ENCODE results near the gene LINC01488.

Gene LINC01488

DNA sequence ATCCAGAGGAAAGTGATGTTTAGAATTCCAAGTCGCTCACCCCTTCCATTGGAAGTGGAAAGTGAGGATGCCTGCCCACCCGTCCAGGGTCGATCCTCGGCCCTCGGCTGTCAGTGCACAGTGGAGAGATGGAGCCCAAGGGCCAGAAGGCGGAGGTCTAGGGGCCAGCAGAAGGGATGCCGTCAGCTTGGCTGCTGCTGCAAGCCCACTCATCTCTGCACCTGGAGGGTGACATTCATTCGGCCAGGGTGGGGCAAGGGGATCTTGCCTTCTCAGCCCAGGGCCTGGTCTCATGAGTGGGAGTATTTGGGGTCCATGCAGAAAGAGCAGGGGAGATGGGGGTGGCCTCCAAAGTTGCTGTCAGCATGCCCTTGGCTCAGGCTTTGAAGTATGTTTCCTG is 30.7 kb downstream of the LINC01488 start:
- Mint-ChIP-seq H3K9me3 (peaks cover 12% of the 10 kb centered on the region), H3K27me3 (peaks cover 33% of the 10 kb centered on the region)

DNA sequence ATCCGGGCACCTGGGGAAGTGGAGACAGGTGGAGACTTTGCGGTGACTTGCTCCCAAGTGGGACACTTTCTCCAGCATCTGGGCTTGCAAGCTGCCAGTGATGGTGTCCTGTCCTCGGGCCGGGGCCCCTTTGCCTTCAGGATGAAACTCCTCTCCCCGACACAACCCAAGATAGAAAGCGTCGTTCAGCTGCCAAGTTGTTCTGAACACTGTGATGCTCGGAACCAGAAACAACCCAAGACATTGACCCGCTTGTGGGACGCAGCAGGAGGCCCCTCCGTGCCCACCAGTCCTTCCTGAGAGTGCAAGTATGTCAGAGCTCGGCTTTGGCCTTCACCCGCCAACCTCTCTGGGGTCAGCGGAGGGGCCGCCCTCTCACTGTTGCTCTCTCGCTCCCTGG is 31.3 kb downstream of the LINC01488 start:
- H3K4me1 Mint-ChIP-seq = peaks cover 16% of the 10 kb centered on the region
- peaks cover 11% of the 10 kb centered on the region for H3K36me3 Mint-ChIP-seq
- peaks cover 27% of the 10 kb centered on the region for H3K27me3 Mint-ChIP-seq
- no peak overlapping the region for H3K27ac Mint-ChIP-seq
- H3K4me3 Mint-ChIP-seq = no peak overlapping the region
- H3K9me3 Mint-ChIP-seq = peaks cover 15% of the 10 kb centered on the region
- ATAC-seq = no peak

More for the DNA sequence above, 30.7 kb downstream of the LINC01488 start:
- Mint-ChIP-seq H3K4me3 (no peak overlapping the region), H3K27ac (no peak overlapping the region), H3K36me3 (peaks cover 9% of the 10 kb centered on the region), H3K4me1 (peaks cover 14% of the 10 kb centered on the region)
- no peak for ATAC-seq

DNA sequence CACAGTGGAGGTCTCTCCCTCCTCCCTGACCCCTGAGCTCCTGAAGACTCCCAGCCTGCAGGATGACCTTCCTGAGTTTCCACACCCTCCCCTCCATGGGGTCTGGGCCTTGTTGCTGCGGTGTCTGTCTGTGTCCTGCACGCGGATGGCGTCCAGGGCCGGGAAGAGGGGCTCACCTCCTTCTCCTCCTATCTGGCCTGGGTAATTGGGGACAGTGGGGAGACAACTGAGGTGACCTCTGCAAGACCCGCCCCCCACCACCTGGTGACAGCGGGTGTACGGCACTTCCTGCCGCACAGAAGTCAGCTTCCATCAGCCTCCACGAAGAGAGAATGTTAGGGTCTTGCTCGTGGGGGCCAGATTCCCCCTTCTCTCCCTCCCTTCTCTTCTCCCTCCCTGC is 31.7 kb downstream of the LINC01488 start:
- Mint-ChIP-seq H3K27me3 (peaks cover 27% of the 10 kb centered on the region), H3K27ac (no peak overlapping the region), H3K36me3 (peaks cover 11% of the 10 kb centered on the region), H3K4me3 (no peak overlapping the region), H3K4me1 (peaks cover 16% of the 10 kb centered on the region), H3K9me3 (peaks cover 17% of the 10 kb centered on the region)
- ATAC-seq = no peak

DNA sequence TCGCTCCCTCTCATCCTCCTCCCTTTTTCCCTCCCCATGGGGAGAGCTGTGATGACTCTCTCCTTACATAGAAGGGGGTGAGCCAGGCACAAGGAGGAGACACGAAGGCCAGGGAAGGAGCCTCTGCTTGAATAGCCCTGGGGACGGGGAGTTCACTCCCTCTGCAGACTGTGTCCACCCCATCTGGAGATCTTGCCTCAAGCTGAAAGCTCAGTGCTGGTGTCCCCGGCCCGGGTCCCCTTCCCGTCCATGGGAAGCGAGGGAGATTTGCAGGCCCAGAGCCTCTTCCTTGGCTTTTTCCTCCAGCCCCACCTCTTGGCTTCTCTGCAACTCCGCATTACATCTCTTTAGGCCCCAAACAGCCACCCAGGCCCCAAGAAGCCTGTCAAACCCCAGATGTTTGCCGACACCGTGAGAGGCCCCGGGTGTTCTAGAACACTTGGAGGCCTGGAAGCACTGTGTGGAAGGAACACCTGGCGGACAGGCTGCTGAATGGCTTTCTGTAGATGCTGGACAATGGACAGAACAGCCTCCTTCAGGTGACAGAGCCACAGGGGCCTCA is 32.3 kb downstream of the LINC01488 start:
- peaks cover 11% of the 10 kb centered on the region for H3K36me3 Mint-ChIP-seq
- no peak overlapping the region for H3K27ac Mint-ChIP-seq
- ATAC-seq = no peak
- H3K9me3 Mint-ChIP-seq = peaks cover 22% of the 10 kb centered on the region
- peaks cover 24% of the 10 kb centered on the region for H3K27me3 Mint-ChIP-seq
- H3K4me1 Mint-ChIP-seq = peaks cover 16% of the 10 kb centered on the region
- no peak overlapping the region for H3K4me3 Mint-ChIP-seq

DNA sequence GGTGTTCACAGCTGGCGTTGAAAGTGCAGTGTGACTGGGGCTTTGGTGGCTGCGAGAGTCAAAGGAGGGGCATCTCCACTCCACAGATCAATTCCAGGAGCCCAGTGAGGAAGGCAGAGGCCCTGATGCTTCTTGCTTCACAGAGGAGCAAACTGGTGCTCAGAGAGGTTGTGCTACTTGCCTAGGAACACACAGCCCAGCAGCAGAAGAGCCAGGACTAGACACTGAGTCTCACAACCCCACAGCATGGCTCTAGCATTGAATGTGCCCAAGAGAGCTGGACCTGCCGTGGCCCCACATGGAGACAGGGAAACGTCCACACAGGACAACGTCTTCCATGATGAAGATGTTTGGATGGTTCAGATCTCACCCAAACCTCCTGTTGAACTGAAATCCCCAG is 33.3 kb downstream of the LINC01488 start:
- Mint-ChIP-seq H3K27ac (no peak overlapping the region), H3K36me3 (peaks cover 11% of the 10 kb centered on the region), H3K4me3 (no peak overlapping the region), H3K27me3 (peaks cover 14% of the 10 kb centered on the region), H3K4me1 (peaks cover 16% of the 10 kb centered on the region), H3K9me3 (peaks cover 24% of the 10 kb centered on the region)
- no peak for ATAC-seq

DNA sequence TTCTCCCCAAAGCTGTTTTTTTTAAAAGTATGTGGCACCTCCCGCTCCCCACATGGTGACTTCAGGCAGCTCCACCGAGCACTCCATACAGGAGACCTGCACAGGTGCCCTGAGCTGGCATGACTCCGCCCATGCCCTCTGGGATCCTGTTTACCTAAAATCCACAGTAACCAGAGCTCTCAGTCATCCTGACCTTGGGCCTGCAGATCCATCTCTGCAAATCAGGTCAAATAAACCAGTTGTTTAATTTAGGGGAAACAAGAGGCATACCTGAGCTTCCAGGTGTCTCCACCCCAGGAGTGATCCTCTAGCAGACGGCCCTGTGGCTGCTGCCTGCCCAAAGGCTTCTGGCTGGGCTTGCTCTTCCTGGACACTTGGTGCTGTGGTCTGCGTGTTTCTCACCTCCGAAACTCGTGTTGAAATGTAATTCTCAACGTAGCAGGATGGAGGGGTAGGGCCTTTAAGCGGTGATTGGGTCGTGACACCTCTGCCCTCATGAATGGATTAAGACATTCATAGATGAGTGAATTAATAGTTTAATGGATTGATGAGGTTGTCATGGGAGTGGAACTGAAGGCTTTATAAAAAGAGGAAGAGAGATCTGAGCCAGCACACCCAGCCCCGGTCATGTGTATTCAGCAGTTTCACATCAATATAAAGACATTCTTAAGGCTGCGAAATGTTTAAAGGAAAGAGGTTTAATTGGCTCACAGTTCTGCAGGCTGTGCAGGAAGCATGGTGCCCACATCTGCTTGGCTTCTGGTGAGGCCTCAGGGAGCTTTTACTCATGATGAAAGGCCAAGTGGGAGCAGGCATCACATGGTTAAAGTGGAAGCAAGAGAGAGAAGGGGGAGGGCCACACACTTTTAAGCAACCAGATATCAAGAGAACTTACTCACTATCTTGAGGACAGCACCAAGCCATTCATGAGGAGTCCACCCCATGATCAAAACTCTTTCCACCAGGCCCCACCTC is 34.1 kb downstream of the LINC01488 start:
- peak; percentile 82 for ATAC-seq
- Mint-ChIP-seq H3K4me1 (peaks cover 16% of the 10 kb centered on the region), H3K4me3 (no peak overlapping the region), H3K36me3 (peaks cover 11% of the 10 kb centered on the region), H3K27me3 (peaks cover 6% of the 10 kb centered on the region), H3K27ac (peak overlapping the region; percentile 42), H3K9me3 (peaks cover 24% of the 10 kb centered on the region)

DNA sequence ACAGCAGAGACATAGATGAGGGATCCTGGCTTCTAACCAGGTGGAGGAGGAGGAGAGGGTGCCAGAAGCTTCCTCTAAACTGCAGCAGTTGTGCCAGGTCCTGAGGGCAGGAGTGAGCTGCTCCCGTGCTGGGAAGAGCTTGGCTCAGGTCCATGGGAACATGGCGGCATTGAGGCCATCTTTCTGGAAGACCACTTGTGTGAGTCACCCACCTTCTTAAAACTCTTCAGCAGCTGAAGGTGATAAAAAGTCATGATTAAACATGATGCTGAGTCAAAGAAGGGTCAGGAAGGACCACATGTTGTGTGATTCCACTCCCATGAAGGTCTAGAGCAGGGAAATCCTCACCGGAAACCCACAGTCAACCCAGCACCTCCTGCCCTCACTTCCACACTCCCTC is 35.1 kb downstream of the LINC01488 start:
- H3K27ac Mint-ChIP-seq = no peak overlapping the region
- peaks cover 11% of the 10 kb centered on the region for H3K36me3 Mint-ChIP-seq
- H3K4me1 Mint-ChIP-seq = peaks cover 16% of the 10 kb centered on the region
- no peak overlapping the region for H3K4me3 Mint-ChIP-seq
- no peak for ATAC-seq
- H3K9me3 Mint-ChIP-seq = peaks cover 24% of the 10 kb centered on the region
- no peaks in the 10 kb centered on the region for H3K27me3 Mint-ChIP-seq

DNA sequence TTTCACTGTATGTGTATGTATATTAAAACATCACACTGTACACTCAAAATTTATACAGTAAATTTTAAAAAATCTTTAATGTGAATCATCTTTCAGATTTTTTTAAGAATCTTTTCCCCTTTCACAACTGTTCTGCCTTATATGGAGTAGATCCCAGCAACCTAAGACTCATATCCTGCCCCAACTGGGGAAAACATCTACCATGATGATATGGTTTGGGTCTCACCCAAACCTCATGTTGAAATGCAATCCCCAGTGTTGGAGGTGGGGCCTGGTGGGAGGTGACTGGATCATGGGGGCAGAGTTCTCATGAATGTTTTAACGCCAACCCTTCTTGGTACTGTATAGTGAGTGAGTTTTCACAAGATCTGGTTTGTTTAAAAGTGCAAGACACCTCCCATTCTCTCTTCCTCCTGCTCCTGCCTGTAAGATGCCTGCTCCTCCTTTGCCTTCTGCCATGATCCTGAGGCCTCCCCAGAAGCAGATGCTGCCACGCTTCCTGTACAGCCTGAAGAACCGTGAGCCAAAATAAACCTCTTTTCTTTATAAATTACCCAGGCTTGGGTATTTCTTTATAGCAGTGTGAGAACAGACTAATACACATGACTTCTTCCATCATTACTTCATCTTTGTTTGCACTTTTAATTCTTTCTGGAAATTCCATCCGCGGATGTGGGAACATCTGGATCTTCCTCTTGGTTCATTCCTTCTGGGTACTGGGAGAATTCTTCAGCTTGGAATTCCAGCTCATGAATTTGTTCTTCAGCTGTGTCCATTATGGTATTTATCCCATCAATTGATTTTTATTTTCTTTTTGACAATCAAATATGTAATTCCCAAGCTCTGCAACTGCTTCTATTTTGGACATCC is 36.9 kb downstream of the LINC01488 start:
- Mint-ChIP-seq H3K27ac (no peak overlapping the region), H3K4me3 (no peak overlapping the region), H3K4me1 (peaks cover 16% of the 10 kb centered on the region), H3K36me3 (peaks cover 11% of the 10 kb centered on the region), H3K9me3 (peaks cover 24% of the 10 kb centered on the region), H3K27me3 (no peaks in the 10 kb centered on the region)
- no peak for ATAC-seq

DNA sequence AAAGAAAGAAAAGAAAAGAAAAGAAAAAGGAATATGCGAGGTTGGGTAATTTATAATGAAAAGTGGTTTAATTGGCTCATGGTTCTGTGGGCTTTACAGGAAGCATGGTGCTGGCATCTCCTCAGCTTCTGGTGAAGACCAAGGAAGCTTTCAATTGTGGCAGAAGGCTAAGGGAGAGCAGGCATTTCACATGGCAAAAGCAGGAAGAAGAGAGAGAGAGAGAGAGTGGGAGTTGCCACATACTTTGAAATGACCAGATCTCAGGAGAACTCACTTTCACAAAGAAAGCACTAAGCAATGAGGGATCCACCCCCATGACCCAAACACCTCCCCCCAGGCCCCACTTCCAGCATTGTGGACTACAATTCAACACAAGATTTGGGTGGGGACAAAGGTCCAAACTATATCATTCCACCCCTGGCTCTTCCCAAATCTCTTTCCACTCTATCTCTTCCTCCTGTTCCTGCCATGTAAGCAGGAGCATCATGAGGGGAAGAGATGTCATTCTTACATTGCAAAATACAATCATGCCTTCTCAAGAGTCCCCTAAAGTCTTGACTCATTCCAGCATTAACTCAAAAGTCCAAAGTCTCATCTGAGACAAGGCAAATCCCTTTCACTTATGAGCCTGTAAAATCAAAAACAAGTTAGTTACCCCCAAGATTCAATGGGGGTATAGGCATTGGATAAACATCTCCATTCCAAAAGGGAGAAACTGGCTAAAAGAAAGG is 38.9 kb downstream of the LINC01488 start:
- H3K27ac Mint-ChIP-seq = no peak overlapping the region
- peaks cover 13% of the 10 kb centered on the region for H3K4me1 Mint-ChIP-seq

DNA sequence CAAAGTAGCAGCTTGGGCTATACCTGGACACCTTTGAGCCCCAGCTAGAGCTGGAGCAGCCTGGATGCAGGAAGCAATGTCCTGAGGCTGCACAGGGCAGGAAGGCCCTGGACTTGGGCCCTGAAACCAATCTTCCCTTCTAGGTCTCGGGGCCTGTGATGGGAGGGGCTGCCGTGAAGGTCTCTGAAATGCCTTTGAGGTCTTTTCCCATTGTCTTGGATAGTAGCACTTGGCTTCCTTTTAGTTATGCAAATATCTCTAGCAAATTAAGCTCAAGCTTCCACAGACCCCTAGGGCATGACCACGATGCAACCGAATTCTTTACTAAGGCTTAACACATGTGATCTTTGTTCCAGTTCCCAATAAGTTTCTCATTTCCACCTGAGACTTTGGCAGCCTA is 40.0 kb downstream of the LINC01488 start:
- no peaks in the 10 kb centered on the region for H3K27me3 Mint-ChIP-seq
- peaks cover 5% of the 10 kb centered on the region for H3K4me1 Mint-ChIP-seq
- H3K9me3 Mint-ChIP-seq = peaks cover 16% of the 10 kb centered on the region
- H3K36me3 Mint-ChIP-seq = peaks cover 6% of the 10 kb centered on the region
- H3K27ac Mint-ChIP-seq = no peak overlapping the region
- no peak overlapping the region for H3K4me3 Mint-ChIP-seq
- no peak for ATAC-seq

More for the DNA sequence above, 38.9 kb downstream of the LINC01488 start:
- Mint-ChIP-seq H3K27me3 (no peaks in the 10 kb centered on the region), H3K4me3 (no peak overlapping the region), H3K36me3 (peaks cover 11% of the 10 kb centered on the region), H3K9me3 (peaks cover 21% of the 10 kb centered on the region)
- ATAC-seq = no peak

DNA sequence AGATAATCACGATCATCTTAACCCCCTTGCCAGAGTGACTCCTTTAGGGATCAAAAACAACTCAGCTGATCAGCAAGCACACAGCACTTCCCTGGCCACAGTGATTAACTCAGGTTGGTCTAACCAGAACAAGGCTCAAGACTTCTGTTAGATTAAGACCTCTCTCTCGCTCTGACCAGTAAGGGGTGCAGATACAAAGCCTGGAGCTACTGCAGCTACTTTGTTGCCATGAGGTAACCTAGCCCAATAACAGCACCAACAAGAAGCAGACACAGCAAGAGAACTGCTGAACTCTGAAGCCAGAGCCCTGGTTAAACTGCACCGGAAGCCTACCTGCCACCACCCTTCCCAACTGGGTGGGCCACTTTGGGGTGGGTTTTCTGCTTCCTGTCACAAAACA is 42.0 kb downstream of the LINC01488 start:
- H3K4me1 Mint-ChIP-seq = no peaks in the 10 kb centered on the region
- no peak overlapping the region for H3K4me3 Mint-ChIP-seq
- ATAC-seq = no peak
- H3K9me3 Mint-ChIP-seq = peaks cover 5% of the 10 kb centered on the region
- no peaks in the 10 kb centered on the region for H3K27me3 Mint-ChIP-seq
- H3K36me3 Mint-ChIP-seq = no peaks in the 10 kb centered on the region
- no peak overlapping the region for H3K27ac Mint-ChIP-seq

DNA sequence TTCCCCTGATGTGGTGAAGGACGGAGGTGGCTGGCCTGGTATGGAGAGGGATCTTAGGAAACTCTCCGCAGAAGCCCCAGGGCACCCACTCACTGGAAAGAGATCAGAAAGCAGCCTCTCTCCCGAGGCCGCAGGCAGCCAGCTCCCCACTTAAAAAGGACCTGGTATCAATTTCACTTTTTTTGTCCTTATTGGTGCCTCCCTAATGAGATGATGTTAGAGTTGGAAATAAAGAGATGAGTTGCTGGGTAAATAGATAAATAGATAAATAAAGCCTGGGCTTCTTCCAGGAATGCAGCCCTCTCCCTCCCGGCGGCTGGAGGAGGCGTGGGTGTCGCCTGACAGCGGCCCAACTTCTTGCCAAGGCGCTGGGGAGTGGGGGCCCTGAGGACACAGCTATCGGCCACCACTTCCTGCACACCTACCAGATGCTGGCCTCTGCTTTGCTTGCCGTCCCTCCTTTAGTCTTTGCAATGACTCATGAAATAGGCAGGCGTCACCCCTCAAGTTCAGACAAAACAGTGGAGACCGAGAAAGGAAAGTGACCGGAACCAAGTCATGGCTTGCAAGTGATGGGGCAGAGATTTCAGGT is 42.9 kb downstream of the LINC01488 start:
- Mint-ChIP-seq H3K4me1 (peaks cover 5% of the 10 kb centered on the region), H3K27me3 (no peaks in the 10 kb centered on the region)
- no peak for ATAC-seq

DNA sequence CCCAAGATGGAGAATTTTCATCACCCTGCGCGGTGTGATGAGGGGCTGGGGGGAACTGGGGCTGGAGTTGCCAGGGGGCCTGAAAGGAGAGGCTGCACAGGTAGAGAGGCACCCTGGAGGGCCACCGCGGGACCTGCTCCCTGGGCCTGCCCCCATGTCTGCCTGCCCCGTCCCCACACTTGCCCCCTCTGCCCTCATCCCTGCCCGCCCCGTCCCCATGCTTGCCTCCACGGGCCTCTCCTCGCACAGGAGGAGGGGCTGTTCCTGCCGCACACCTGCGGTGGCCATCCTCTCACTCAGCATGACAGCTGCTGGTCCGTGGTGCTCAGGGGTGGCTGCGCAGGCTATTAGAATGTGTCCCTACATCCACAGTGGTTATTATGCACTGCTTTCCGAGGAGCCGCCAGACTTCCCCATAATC is 43.5 kb downstream of the LINC01488 start:
- Mint-ChIP-seq H3K36me3 (no peaks in the 10 kb centered on the region), H3K4me1 (peaks cover 11% of the 10 kb centered on the region), H3K4me3 (no peak overlapping the region), H3K9me3 (no peaks in the 10 kb centered on the region), H3K27me3 (no peaks in the 10 kb centered on the region), H3K27ac (no peak overlapping the region)
- ATAC-seq = peak; percentile 59

More for the DNA sequence above, 42.9 kb downstream of the LINC01488 start:
- H3K4me3 Mint-ChIP-seq = no peak overlapping the region
- H3K36me3 Mint-ChIP-seq = no peaks in the 10 kb centered on the region
- H3K9me3 Mint-ChIP-seq = no peaks in the 10 kb centered on the region
- no peak overlapping the region for H3K27ac Mint-ChIP-seq

All from stimulated activated memory B cell treated with anti-CD40 and anti-IgM and Interleukin-4, amounts not matched to agents 10 μg/mL and 1 μg/mL and 100 μg/mL, for 72 hours (primary cell).